ENCODE results near the gene TMEM271.

Gene TMEM271

DNA sequence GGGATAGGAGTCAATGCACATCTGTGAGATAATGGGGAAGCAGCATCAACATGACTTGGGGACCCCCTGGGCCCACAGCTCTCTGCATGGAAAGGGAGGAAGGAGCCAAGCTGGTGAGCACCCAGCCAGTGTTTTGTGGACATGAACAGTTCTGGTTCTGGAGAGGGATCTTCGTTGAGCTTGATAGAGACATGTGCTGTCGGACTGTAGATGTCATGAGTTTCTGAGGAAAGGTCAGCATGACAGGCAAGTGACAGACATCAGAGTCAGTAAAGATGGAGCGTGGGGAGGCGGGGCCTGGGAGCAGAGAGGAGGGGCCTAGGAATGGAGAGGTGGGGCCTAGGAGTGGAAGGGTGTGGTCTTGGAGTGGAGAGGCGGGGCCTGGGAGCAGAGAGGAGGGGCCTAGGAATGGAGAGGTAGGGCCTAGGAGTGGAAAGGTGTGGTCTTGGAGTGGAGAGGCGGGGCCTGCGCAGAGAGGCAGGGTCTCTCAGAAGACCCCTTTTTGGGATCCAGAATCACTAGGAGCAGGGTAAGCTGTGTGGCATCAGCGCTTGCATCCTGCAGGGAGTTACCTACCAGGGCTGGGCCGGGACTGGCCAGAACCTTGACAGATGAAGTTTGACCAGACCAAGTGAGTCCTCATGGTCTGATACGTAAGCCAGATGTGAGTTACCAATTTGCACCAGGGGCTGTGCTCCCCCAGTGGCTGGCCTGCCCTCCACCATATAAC lies 43.3 kb downstream of the TMEM271 start:
- no peak for DNase-seq (ENCODE audit: low read depth in 1 of 2, low spot score in 1 of 2)
- TF ChIP-seq, protein P1, sequence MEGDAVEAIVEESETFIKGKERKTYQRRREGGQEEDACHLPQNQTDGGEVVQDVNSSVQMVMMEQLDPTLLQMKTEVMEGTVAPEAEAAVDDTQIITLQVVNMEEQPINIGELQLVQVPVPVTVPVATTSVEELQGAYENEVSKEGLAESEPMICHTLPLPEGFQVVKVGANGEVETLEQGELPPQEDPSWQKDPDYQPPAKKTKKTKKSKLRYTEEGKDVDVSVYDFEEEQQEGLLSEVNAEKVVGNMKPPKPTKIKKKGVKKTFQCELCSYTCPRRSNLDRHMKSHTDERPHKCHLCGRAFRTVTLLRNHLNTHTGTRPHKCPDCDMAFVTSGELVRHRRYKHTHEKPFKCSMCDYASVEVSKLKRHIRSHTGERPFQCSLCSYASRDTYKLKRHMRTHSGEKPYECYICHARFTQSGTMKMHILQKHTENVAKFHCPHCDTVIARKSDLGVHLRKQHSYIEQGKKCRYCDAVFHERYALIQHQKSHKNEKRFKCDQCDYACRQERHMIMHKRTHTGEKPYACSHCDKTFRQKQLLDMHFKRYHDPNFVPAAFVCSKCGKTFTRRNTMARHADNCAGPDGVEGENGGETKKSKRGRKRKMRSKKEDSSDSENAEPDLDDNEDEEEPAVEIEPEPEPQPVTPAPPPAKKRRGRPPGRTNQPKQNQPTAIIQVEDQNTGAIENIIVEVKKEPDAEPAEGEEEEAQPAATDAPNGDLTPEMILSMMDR (IDR thresholded peaks at IDR 0.05; ENCODE audit: insufficient read depth, low read length) = no peak
- TF ChIP-seq GABPA (IDR thresholded peaks at IDR 0.05; ENCODE audit: low read depth) (no peak), SPI1 (IDR thresholded peaks at IDR 0.05; ENCODE audit: borderline replicate concordance, low read depth) (no peak), POLR2AphosphoS5 (IDR thresholded peaks at IDR 0.05; ENCODE audit: low read depth) (no peak)
- TF ChIP-seq, protein P2, sequence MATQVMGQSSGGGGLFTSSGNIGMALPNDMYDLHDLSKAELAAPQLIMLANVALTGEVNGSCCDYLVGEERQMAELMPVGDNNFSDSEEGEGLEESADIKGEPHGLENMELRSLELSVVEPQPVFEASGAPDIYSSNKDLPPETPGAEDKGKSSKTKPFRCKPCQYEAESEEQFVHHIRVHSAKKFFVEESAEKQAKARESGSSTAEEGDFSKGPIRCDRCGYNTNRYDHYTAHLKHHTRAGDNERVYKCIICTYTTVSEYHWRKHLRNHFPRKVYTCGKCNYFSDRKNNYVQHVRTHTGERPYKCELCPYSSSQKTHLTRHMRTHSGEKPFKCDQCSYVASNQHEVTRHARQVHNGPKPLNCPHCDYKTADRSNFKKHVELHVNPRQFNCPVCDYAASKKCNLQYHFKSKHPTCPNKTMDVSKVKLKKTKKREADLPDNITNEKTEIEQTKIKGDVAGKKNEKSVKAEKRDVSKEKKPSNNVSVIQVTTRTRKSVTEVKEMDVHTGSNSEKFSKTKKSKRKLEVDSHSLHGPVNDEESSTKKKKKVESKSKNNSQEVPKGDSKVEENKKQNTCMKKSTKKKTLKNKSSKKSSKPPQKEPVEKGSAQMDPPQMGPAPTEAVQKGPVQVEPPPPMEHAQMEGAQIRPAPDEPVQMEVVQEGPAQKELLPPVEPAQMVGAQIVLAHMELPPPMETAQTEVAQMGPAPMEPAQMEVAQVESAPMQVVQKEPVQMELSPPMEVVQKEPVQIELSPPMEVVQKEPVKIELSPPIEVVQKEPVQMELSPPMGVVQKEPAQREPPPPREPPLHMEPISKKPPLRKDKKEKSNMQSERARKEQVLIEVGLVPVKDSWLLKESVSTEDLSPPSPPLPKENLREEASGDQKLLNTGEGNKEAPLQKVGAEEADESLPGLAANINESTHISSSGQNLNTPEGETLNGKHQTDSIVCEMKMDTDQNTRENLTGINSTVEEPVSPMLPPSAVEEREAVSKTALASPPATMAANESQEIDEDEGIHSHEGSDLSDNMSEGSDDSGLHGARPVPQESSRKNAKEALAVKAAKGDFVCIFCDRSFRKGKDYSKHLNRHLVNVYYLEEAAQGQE (IDR thresholded peaks at IDR 0.05; ENCODE audit: insufficient replicate concordance, low read depth) = no peak
- Histone ChIP-seq H3K4me3 (replicated peaks; ENCODE audit: insufficient read depth, low read length) (no peak overlapping the region), H3K27ac (replicated peaks) (no peak overlapping the region), H3K27me3 (ENCODE audit: insufficient read depth, poor library complexity, severe bottlenecking) (no peaks in the 10 kb centered on the region)

DNA sequence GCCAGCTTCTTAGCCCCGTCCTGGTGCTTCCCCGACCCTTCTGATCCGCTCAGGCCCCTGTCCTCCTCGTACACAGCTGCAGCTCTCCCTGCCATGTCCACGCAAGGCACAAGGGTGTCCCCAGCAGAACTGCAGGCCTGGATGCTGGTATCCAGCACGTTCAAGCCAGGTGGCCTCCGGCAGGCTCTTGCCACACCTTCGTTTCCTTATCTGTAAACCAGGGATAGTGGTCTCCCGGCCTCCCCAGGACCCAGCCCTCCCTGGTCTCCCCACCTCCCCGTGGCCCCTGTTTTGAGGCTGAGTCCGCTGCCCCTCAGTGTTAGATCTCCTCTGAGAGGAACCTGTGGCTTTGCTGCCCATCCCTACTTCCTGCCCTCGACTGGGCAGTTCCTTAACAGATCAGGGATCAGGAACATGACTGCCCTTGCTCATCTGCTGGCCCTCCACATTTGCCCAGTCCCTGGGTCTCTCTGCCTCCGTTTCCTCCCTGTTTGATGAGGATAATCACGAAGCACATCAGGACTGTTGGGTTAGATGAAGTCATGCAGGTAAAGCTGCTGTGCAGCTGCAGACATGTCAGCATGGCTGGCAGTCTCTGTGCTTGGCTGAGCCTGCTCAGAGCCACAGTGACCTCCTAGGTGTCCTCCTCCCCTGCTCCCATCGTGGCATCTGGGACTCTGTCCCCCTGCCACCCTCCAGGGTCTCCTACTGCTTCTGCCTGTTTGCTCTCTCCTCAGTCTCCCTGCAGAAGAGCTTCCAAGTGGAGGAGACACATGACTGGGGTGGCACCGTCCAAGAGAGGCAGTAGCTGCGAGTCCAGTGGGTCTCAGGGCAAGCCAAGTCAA lies 44.2 kb downstream of the TMEM271 start:
- Histone ChIP-seq H3K4me3 (replicated peaks; ENCODE audit: insufficient read depth, low read length) (no peak overlapping the region), H3K27ac (replicated peaks) (no peak overlapping the region), H3K27me3 (ENCODE audit: insufficient read depth, poor library complexity, severe bottlenecking) (no peaks in the 10 kb centered on the region)
- TF ChIP-seq GABPA (IDR thresholded peaks at IDR 0.05; ENCODE audit: low read depth) = no peak
- TF ChIP-seq, protein P1 (IDR thresholded peaks at IDR 0.05; ENCODE audit: insufficient read depth, low read length) = no peak
- TF ChIP-seq, protein P2 (IDR thresholded peaks at IDR 0.05; ENCODE audit: insufficient replicate concordance, low read depth) = no peak
- no peak for TF ChIP-seq SPI1 (IDR thresholded peaks at IDR 0.05; ENCODE audit: borderline replicate concordance, low read depth)
- no peak for TF ChIP-seq POLR2AphosphoS5 (IDR thresholded peaks at IDR 0.05; ENCODE audit: low read depth)
- no peak for DNase-seq (ENCODE audit: low read depth in 1 of 2, low spot score in 1 of 2)

DNA sequence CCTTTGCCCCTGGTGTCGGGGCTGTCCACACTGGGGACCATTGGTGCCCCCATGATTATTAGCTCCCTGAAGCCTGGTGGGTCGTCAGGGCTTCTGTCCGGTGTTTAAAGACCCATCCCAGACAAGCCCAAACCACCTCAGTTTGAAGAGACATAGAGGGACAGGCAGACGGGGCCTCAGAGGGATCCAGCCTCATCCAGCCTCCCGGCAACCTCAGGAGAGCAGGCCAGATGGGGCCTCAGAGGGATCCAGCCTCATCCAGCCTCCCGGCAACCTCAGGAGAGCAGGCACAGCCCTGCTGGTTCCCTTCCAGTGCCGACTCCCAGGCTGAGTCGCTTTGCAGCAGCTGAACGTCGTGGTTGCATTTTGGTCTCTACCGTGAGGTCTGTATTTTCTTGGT lies 45.0 kb downstream of the TMEM271 start:
- Histone ChIP-seq H3K27ac (replicated peaks) (no peak overlapping the region), H3K4me3 (replicated peaks; ENCODE audit: insufficient read depth, low read length) (no peak overlapping the region), H3K27me3 (ENCODE audit: insufficient read depth, poor library complexity, severe bottlenecking) (no peaks in the 10 kb centered on the region)
- no peak for DNase-seq (ENCODE audit: low read depth in 1 of 2, low spot score in 1 of 2)
- TF ChIP-seq SPI1 (IDR thresholded peaks at IDR 0.05; ENCODE audit: borderline replicate concordance, low read depth) = no peak
- no peak for TF ChIP-seq POLR2AphosphoS5 (IDR thresholded peaks at IDR 0.05; ENCODE audit: low read depth)
- TF ChIP-seq, protein P1 (IDR thresholded peaks at IDR 0.05; ENCODE audit: insufficient read depth, low read length) = no peak
- TF ChIP-seq, protein P2 (IDR thresholded peaks at IDR 0.05; ENCODE audit: insufficient replicate concordance, low read depth) = no peak
- TF ChIP-seq GABPA (IDR thresholded peaks at IDR 0.05; ENCODE audit: low read depth) = no peak

Data from HL-60 (cell line).